Measurements from ENCODE around the gene DERL3. TPM values are rescaled to one million over a fixed set of nuclear protein-coding genes. Genes with fewer than 3 reads are reported as not detected.

The DERL3 gene
- polyA plus RNA-seq, 1 donor (not counting 4 experiments of a cell fraction or from before 2014, with no cell fraction given) = 0.05 TPM

GRCh38 chr22:23837911-23838680 is 710 bp downstream of the DERL3 start:
- Histone ChIP-seq H4K20me1 (ENCODE audit: control insufficient read depth, extremely low read depth, insufficient read depth, low read length) (no peaks in the 10 kb centered on the region), H3K27me3 (ENCODE audit: control insufficient read depth, extremely low read depth, insufficient read depth, low read length) (peaks cover 4% of the 10 kb centered on the region), H2AFZ (ENCODE audit: control insufficient read depth, low read length) (no peak overlapping the region), H3K4me2 (ENCODE audit: control insufficient read depth, extremely low read depth, insufficient read depth, low read depth, low read length) (no peak overlapping the region), H3K9ac (ENCODE audit: control insufficient read depth, extremely low read depth, insufficient read depth, low read length) (no peak overlapping the region), H3K4me3 (ENCODE audit: control insufficient read depth in 2 of 3, extremely low read depth in 1 of 3, insufficient read depth in 2 of 3, low read depth in 1 of 3, low read length in 3 of 3) (no peak overlapping the region), H3K79me2 (ENCODE audit: control insufficient read depth, insufficient read depth, low read length) (no peaks in the 10 kb centered on the region), H3K4me1 (ENCODE audit: control insufficient read depth, extremely low read depth, insufficient read depth, low read length) (peaks cover 5% of the 10 kb centered on the region), H3K27ac (ENCODE audit: control insufficient read depth, insufficient read depth, low read length) (no peak overlapping the region), H3K9me3 (ENCODE audit: control insufficient read depth, low read depth, low read length) (no peaks in the 10 kb centered on the region), H3K36me3 (ENCODE audit: control insufficient read depth in 2 of 2, extremely low read depth in 1 of 2, insufficient read depth in 2 of 2, low read length in 2 of 2) (peaks cover 9 to 12% of the 10 kb centered on the region in 2 experiments), H3K9me1 (ENCODE audit: control insufficient read depth, extremely low read depth, insufficient read depth, low read length) (no peaks in the 10 kb centered on the region)
- TF ChIP-seq CTCF (optimal IDR thresholded peaks at IDR 0.05 in 1 of 3, IDR thresholded peaks at IDR 0.05 in 1 of 3, conservative IDR thresholded peaks at IDR 0.05 in 1 of 3; ENCODE audit: extremely low read depth in 1 of 3, insufficient read depth in 2 of 3, low read length in 3 of 3) = no peak
- TF ChIP-seq EZH2 (IDR thresholded peaks at IDR 0.05; ENCODE audit: low read length) = no peak
- DNase-seq (ENCODE audit: low read depth, low spot score) = no peak
- dilution Hi-C loops (cut with MboI; ENCODE audit: extremely low pct_ligation_motif_present, low sequenced_read_pairs) = no loop called here
- FAIRE-seq = no peak

- TF ChIP-seq CTCF (optimal IDR thresholded peaks at IDR 0.05 in 1 of 3, IDR thresholded peaks at IDR 0.05 in 1 of 3, conservative IDR thresholded peaks at IDR 0.05 in 1 of 3; ENCODE audit: extremely low read depth in 1 of 3, insufficient read depth in 2 of 3, low read length in 3 of 3) (no peak), EZH2 (IDR thresholded peaks at IDR 0.05; ENCODE audit: low read length) (no peak)
- Histone ChIP-seq H3K9me3 (ENCODE audit: control insufficient read depth, low read depth, low read length) (no peaks in the 10 kb centered on the region), H3K4me2 (ENCODE audit: control insufficient read depth, extremely low read depth, insufficient read depth, low read depth, low read length) (no peak overlapping the region), H3K9ac (ENCODE audit: control insufficient read depth, extremely low read depth, insufficient read depth, low read length) (no peak overlapping the region), H3K36me3 (ENCODE audit: control insufficient read depth in 2 of 2, extremely low read depth in 1 of 2, insufficient read depth in 2 of 2, low read length in 2 of 2) (peaks cover 9 to 14% of the 10 kb centered on the region in 2 experiments), H3K27ac (ENCODE audit: control insufficient read depth, insufficient read depth, low read length) (no peak overlapping the region), H3K79me2 (ENCODE audit: control insufficient read depth, insufficient read depth, low read length) (no peaks in the 10 kb centered on the region), H3K9me1 (ENCODE audit: control insufficient read depth, extremely low read depth, insufficient read depth, low read length) (no peaks in the 10 kb centered on the region), H3K27me3 (ENCODE audit: control insufficient read depth, extremely low read depth, insufficient read depth, low read length) (peaks cover 4% of the 10 kb centered on the region), H4K20me1 (ENCODE audit: control insufficient read depth, extremely low read depth, insufficient read depth, low read length) (no peaks in the 10 kb centered on the region), H3K4me3 (ENCODE audit: control insufficient read depth in 2 of 3, extremely low read depth in 1 of 3, insufficient read depth in 2 of 3, low read depth in 1 of 3, low read length in 3 of 3) (no peak overlapping the region), H2AFZ (ENCODE audit: control insufficient read depth, low read length) (no peak overlapping the region), H3K4me1 (ENCODE audit: control insufficient read depth, extremely low read depth, insufficient read depth, low read length) (peaks cover 5% of the 10 kb centered on the region)
- dilution Hi-C loops (cut with MboI; ENCODE audit: extremely low pct_ligation_motif_present, low sequenced_read_pairs) = no loop called here
- no peak for FAIRE-seq
- DNase-seq (ENCODE audit: low read depth, low spot score) = no peak
These were observed 1.3 kb downstream of the DERL3 start for GRCh38 chr22:23837496-23837859.
